ENCODE measurements around the gene ELMO1.

Gene ELMO1

GRCh38 chr7:36928718-36929117 is 519.9 kb downstream of the ELMO1 start:
- no peak for DNase-seq

- no peak for DNase-seq
These were observed 520.4 kb downstream of the ELMO1 start for GRCh38 chr7:36928311-36928710.

DNA sequence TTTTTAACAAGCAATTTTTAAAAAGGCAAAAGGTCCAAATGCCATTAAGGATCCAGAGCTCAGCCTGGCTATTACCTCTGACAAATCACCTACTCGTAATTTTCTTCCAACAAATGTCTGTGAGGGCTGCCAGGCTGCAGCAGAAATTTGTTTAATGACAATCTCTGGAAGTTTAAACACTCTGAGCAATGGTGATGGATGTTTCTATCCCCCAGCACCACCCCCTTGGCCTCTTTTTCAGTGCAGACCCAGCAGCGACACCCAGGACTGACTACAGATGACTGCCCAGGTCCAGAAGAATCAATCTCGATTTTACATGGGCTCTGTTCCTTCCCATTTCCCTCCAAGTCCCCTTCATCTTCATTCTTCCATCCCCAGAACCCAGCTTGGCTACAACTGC is 523.0 kb downstream of the ELMO1 start:
- no peak for DNase-seq

- no peak for DNase-seq
These were observed 523.5 kb downstream of the ELMO1 start for GRCh38 chr7:36925207-36925606.

- no peak for DNase-seq
These were observed 524.7 kb downstream of the ELMO1 start for GRCh38 chr7:36923943-36924436.

- no peak for DNase-seq
These were observed 525.5 kb downstream of the ELMO1 start for GRCh38 chr7:36923185-36923584.

DNA sequence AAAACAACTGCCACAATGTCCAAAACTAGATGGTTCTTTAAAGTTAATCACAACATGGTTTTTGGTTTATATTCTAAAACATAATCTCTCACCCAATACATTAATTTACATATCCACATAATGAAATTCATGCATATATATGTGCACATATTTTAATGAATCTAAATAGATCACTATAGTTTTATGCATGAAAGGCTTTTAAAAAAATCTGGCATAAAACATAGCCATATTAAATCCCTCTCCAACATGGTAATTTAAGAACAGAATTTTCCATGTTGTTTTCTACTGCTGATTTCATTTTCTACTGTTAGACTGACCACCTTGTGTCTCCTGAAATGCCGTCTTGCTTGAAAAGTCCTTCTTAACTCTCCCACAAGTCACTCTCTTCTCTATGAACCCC is 528.2 kb downstream of the ELMO1 start:
- no peak for DNase-seq

DNA sequence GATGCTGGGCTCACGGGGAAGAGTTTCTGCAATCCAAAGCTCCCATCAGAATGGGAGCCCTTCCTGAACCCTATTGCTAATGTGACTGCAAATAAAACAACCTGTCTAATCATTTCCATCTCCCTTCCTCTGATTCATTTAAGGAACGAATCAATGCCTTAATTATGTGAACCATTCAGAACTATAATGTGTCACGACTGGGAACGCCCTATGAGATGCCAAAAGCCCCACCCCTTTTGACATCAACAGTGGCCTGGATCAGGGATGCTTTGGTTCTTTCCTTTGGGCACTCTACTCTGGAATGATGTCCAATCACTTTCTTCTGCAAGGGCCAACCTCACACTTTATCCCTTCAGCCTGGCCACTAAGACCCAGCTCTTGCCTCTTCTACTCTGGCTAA is 528.9 kb downstream of the ELMO1 start:
- DNase-seq = no peak

GRCh38 chr7:36918591-36918990 is 530.1 kb downstream of the ELMO1 start:
- DNase-seq = no peak

DNA sequence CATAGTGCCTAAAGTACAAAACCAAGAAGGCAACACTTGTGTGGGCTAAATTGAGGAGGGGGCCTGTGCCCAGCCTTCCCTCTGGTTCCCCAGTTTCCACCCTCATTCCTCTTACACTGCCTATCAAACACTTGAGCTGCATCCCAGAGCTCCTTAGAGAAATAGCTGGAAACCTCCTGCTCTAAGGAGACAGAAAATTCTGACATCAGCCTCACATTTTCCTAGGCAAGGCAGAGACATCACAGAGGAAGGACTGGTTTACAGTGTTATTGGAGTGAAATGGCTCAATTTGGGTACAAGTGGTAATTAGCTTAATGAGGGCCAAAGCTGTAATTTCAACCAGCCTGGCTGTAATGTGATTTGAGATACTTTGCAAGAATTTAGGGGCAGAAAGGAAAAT is 532.0 kb downstream of the ELMO1 start:
- DNase-seq = no peak

GRCh38 chr7:36916116-36916515 is 532.5 kb downstream of the ELMO1 start:
- DNase-seq = no peak

DNA sequence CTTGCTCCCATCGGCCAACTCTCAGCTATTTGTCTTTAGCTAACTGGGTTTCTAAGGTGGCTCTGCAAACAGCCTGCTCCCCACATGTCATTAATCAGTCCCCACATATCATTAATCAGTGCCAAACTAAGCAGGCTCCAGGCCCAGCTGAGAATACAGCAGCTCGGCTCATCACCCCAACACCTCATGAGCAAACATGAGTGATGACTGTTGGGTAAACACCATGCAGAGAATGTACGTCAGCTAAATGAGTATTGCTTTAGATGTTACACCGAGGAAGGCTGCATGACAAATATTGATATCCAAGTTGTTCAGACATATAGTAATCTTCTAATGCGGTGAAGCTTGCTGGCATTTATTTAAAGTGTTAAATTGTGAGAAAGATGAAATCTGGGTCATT is 536.9 kb downstream of the ELMO1 start:
- no peak for DNase-seq

DNA sequence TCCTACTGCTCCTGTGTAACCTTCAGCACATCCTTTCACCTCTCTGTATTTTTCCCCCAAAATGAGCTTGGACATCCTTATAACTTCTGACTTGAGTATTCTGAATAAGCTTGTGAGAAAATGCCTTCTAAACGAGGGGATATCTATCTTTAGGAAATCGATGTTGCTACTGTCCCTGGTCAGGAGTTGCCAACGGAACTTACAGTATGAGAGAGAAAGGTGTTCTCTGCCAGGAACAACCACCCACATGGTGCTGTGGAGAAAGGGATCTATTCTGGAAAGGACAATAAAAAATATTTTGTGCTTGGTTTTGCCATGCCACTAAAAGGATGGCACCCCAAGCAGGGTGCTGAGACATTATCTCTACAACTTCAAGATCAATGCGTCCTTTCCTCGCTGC is 537.8 kb downstream of the ELMO1 start:
- DNase-seq = no peak

DNA sequence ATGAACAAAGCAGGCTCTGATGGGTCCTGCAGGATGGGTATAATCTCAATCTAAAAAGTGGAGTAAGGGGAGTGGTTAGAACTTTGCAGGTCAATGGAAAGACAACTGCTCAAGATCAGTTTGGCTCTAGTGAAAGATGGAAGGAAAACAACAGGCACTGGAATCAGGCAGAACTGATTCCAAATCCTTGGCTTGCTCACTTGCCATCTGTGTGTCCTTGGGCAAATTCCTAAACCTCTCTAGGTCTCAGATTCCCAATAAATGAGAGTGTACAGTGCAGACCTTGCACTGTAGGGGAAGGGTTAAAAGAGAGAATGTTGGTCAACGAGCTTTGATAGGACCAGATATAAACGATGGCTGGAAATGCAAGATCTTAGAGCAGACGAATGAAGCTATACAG is 538.3 kb downstream of the ELMO1 start:
- DNase-seq = no peak

DNA sequence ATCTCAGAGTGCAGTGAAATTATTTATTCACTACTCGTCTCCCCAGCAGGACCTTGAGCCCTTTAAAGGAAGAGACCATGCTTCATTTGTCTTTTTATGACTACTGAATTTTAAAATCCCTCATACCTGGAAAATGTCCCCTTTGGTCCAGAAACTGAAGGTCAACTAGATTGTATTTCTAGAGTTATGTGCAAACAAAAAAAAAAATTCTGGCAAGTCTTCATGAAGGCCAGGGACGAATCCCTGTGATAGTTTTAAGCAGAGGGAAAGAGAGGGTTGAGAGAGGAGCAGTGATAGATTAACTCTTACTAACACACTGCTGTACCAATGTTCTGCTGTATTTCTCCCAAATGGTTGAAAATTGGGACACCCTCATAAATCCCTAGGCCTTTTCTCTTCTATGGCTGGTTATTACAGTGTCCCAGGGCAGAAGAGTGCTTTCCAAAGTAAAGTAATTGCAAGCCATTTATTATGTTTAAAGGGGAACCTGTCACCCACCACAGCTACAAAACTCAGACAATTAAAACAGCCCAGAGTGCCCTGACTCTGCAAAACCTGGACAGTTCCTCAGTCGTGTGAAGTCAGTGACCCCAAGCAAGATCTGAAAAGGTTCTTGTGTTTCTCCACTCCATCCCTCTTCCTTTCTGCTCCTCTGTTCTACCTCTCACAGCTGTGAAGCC is 541.6 kb downstream of the ELMO1 start:
- DNase-seq = no peak

- no peak for DNase-seq
These were observed 542.2 kb downstream of the ELMO1 start for GRCh38 chr7:36906448-36906847.

DNA sequence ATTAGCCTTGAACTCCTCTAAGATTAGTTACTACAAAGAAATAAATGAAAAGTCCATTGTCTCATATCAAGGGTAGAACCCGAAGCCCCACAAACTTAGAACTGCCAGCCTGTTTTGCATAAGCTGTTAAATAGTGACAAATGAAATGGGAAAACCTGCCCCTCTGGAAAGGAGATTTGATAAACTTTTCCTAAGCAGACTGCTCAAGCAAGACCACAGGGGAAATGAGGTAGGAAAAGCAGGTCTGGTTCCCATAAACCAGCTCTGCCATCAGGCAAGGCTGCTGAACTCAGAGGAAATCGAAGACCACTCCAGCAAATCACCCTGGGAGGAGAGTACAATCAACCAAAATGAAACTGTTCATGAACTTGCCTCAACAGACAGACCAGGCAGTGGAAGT is 542.8 kb downstream of the ELMO1 start:
- no peak for DNase-seq

DNA sequence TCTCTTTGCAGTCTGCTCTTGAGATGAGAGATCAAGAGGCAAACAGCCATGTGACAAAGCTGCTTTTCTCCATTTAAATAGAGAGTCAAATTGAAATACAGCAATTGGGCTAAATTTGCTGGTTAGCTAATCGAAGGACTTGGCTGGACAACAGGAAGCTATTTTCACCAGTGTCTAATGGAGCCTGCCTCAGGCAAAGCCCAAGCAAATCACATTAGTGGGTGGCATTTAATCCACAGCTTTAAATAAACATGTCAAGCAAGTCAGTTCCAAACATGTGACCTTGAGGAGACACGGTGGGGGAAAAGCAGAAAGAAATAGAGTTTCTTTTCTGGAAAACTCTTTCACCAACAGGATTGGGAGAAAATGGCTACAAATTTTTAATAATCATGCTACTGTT is 543.9 kb downstream of the ELMO1 start:
- no peak for DNase-seq

DNA sequence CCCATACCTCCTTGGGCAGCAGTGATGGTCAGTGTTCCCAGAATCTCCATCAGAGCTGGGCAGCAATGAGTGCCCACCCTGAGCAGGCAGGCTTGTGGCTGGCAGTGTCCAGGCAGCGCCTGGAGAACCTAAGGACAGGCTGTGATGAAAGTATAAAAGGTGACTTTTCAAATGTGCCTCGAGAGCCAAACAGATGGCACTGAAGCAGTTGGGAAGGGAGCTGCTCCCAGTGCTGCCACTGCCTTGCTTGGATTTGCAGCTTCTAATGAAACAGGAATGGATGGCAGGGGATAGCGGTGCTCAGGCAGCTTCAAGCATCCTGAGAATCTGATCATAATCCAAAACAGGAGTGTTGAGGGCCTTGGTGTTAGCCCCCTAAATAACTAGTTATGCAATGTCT is 544.6 kb downstream of the ELMO1 start:
- no peak for DNase-seq

- no peak for DNase-seq
These were observed 547.5 kb downstream of the ELMO1 start for GRCh38 chr7:36900988-36901710.

- DNase-seq = no peak
These were observed 550.5 kb downstream of the ELMO1 start for GRCh38 chr7:36898186-36898585.

DNA sequence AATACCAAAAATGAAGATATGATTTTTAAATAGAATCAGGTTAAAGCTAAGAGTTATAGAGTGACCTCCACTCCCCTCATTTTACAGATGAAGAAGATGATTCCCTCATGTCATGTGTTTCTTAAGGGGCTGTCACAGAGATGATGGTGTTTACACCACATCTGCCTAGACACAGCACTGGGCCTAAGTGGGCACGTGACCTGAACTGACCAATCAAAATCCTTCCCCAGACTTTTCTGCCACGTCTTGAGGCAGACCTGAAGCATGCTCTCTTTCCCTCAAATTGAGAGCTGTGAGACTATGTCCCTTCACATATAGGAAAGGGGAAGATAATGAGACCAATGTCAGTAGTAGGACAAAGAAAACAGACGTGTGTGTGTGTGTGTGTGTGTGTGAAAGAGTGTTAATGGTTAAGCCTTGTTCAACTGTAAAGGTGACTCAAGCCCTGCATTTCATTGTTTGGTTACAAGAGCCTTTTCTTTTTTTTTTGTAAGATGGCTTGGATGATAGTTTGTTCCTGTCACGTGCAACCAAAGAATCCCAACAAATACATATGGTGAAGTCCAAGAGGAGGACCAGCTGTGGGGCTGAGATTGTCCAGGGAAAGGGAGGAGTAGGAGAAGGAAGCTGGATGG is 551.6 kb downstream of the ELMO1 start:
- DNase-seq = no peak

DNA sequence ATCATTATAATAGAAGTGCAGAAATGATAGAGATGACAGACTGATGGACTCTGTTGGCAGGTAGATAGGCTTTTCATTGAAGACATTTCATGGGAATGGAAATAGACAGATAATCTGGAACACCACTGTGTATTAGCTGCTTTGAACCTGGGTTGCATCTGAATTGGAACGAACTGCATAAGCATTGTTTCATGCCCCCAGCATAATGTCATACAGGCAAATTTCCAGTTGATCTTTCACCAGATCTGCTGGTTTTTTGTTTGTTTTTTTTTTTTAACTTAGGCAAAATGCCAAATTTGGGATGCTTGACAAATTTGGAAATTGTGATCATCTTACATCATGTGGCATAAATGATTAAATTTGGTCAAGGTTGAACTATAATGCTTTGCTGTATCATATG is 552.2 kb downstream of the ELMO1 start:
- DNase-seq = no peak

GRCh38 chr7:36895192-36895591 is 553.5 kb downstream of the ELMO1 start:
- DNase-seq = no peak
